ENCODE measurements around the gene PRKCH.

DNA sequence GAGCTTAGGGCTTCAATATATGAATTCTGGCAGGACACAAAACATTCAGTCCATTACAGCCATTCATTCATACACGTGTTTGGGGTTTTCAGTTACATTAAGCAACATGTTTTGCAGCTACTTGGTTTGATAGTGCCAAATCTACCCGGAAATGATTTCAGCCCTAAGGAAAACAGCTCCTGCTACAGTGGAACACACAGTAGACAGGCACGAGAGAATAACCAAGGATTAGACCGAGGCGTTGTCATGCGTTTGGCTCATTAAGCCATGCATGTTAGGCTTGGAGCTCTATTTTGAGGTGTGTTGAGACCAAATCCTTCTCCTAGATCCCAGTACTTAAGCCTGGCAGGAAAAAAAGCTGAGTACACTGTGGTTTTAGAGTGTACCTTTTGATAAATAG, 177.4 kb downstream of the PRKCH start:
- TF ChIP-seq, protein P1, sequence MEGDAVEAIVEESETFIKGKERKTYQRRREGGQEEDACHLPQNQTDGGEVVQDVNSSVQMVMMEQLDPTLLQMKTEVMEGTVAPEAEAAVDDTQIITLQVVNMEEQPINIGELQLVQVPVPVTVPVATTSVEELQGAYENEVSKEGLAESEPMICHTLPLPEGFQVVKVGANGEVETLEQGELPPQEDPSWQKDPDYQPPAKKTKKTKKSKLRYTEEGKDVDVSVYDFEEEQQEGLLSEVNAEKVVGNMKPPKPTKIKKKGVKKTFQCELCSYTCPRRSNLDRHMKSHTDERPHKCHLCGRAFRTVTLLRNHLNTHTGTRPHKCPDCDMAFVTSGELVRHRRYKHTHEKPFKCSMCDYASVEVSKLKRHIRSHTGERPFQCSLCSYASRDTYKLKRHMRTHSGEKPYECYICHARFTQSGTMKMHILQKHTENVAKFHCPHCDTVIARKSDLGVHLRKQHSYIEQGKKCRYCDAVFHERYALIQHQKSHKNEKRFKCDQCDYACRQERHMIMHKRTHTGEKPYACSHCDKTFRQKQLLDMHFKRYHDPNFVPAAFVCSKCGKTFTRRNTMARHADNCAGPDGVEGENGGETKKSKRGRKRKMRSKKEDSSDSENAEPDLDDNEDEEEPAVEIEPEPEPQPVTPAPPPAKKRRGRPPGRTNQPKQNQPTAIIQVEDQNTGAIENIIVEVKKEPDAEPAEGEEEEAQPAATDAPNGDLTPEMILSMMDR (IDR thresholded peaks at IDR 0.05; ENCODE audit: low read depth, low read length), result no peak
- TF ChIP-seq EZH2phosphoT487 (IDR thresholded peaks at IDR 0.05; ENCODE audit: low read depth), result no peak
